Breast epithelium (tissue), 4 donors: Measurements from ENCODE around the gene SYCP2L. TPM values are rescaled to one million over a fixed set of nuclear protein-coding genes. Genes with fewer than 3 reads are reported as not detected.

Experiments used
- DNase-seq, 2 donors: peaks; one replicate each; pipeline ENCODE4 v3.0.0-alpha.2; 2019; ENCODE audit warnings: low spot score in 2 of 2
- H3K27ac ChIP-seq, 2 donors: fragments of 200-600 bp; sonication (generic) in 1 of 2; one replicate each; pipeline ENCODE4 v1.5.1; 2016 to 2019; ENCODE audit warnings: mild to moderate bottlenecking in 1 of 2
- H3K27me3 ChIP-seq, 2 donors: fragments of 200-600 bp; sonication (generic) in 1 of 2; one replicate each; pipeline versions ENCODE4 v1.5.1 to v1.6.0; 2017 to 2019; ENCODE audit warnings: control low read depth in 1 of 2, mild to moderate bottlenecking in 1 of 2
- H3K36me3 ChIP-seq: fragments of 200-600 bp; one replicate; pipeline ENCODE4 v1.5.1; 2019
- H3K4me1 ChIP-seq, 2 donors: fragments of 200-600 bp; sonication (generic); one replicate each; pipeline ENCODE4 v1.5.1; 2016 to 2019; ENCODE audit warnings: control low read depth in 1 of 2
- H3K4me3 ChIP-seq, 3 donors: fragments of 200-600 bp; sonication (generic); 1 replicate in 2 of 3; 2 replicates in 1 of 3; pipeline ENCODE4 v1.5.1; 2016 to 2019; ENCODE audit warnings: mild to moderate bottlenecking in 3 of 3, moderate library complexity in 2 of 3
- H3K9me3 ChIP-seq, 2 donors: fragments of 200-600 bp; sonication (generic) in 1 of 2; one replicate each; pipeline ENCODE4 v1.5.1; 2016 to 2019; ENCODE audit warnings: control low read depth in 1 of 2
- POLR2A ChIP-seq: fragments of 450-650 bp; IDR thresholded peaks from one replicate; pipeline ENCODE4 v1.6.1; 2016; ENCODE audit warnings: antibody characterized with exemption, mild to moderate bottlenecking, moderate library complexity
- POLR2AphosphoS5 ChIP-seq, 3 donors: sonication (generic); formaldehyde crosslinking; IDR thresholded peaks; one replicate each; pipeline ENCODE4 v1.6.1; 2017; ENCODE audit warnings: antibody characterized with exemption in 3 of 3
- intact Hi-C: fragments of 100-400 bp; cut with DNase I; formaldehyde crosslinking; loops from one replicate; pipeline ENCODE4 v1.15.1; 2023; ENCODE audit warnings: low total_unique reads
- total RNA-seq, 3 donors: library from RNA; depleted of rRNA; stranded (reverse); fragments of >200 nt; gene quantifications; one replicate each; pipeline ENCODE4 v1.1.0, GENCODE V29; 2016
- TF ChIP-seq, protein P1 (sequence below), 3 donors: fragments of 450-650 bp; IDR thresholded peaks; one replicate each; pipeline ENCODE4 v1.5.1; 2016 to 2017; ENCODE audit warnings: antibody characterized with exemption in 3 of 3, mild to moderate bottlenecking in 3 of 3, moderate library complexity in 3 of 3

Gene SYCP2L
- total RNA-seq, 3 donors from 2014 or later: 1.8 to 2.2 (median 2.0) TPM

DNA sequence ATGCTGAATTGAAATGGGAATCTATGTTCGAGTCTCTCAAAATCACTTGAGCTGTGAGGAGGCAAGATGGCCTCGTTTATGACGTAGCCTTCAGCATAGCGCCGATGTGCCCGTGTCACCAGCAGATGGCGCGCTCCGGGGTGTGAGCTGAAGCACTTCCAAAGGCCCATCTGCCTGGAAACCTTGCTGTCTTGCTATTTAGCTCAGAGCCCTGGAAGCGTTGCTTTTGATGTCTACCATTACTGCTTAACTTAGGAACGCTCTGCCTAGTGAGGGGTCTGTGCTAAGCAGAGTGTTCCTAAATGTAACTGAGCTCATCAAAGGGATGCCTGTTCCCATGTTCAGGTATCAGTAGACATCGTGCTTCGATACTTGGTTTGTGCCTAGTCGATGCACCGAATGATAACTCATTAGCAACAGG, 67.7 kb downstream of the SYCP2L start:
- TF ChIP-seq POLR2AphosphoS5 (IDR thresholded peaks at IDR 0.05): no peak
- TF ChIP-seq, protein P1, sequence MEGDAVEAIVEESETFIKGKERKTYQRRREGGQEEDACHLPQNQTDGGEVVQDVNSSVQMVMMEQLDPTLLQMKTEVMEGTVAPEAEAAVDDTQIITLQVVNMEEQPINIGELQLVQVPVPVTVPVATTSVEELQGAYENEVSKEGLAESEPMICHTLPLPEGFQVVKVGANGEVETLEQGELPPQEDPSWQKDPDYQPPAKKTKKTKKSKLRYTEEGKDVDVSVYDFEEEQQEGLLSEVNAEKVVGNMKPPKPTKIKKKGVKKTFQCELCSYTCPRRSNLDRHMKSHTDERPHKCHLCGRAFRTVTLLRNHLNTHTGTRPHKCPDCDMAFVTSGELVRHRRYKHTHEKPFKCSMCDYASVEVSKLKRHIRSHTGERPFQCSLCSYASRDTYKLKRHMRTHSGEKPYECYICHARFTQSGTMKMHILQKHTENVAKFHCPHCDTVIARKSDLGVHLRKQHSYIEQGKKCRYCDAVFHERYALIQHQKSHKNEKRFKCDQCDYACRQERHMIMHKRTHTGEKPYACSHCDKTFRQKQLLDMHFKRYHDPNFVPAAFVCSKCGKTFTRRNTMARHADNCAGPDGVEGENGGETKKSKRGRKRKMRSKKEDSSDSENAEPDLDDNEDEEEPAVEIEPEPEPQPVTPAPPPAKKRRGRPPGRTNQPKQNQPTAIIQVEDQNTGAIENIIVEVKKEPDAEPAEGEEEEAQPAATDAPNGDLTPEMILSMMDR (IDR thresholded peaks at IDR 0.05): peak in 2 of 3 donors; percentile 39 to 45
- peak in 1 of 2 donors; percentile 75 for DNase-seq
- no peak overlapping the region for H3K4me3 ChIP-seq
- intact Hi-C loops: no loop called here
- H3K9me3 ChIP-seq: no peaks in the 10 kb centered on the region
- H3K27me3 ChIP-seq: no peaks in the 10 kb centered on the region
- H3K4me1 ChIP-seq: no peaks in the 10 kb centered on the region
- H3K27ac ChIP-seq: no peak overlapping the region
- H3K36me3 ChIP-seq: no peaks in the 10 kb centered on the region

GRCh38 chr6:10956776-10957175, 69.9 kb downstream of the SYCP2L start:
- H3K27ac ChIP-seq: no peak overlapping the region
- intact Hi-C loops: no loop called here
- no peaks in the 10 kb centered on the region for H3K9me3 ChIP-seq
- no peak for DNase-seq
- no peaks in the 10 kb centered on the region for H3K36me3 ChIP-seq
- no peak overlapping the region for H3K4me3 ChIP-seq
- no peaks in the 10 kb centered on the region for H3K27me3 ChIP-seq
- TF ChIP-seq POLR2AphosphoS5 (IDR thresholded peaks at IDR 0.05) (no peak), POLR2A (no peak)
- TF ChIP-seq, protein P1 (IDR thresholded peaks at IDR 0.05): no peak
- H3K4me1 ChIP-seq: no peaks in the 10 kb centered on the region

DNA sequence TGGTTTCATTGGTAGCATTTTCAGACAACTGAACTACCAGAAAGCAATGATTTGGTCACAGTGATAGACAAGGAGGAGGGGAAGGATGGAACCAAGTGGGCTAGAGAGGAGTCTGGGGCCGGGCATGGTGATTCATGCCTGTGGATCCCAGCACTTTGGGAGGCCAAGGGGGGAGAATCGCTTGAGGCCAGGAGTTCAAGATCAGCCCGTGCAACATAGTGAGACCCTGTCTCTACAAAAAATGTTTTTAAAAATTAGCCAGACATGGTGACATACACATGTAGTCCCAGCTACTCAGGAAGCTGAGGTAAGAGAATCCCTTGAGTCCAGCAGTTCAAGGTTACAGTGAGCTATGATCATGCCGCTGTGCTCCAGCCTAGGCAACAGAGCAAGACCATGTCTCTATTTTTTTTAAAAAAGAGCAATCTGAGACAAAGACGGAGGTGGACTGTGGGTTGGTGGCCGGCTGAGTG, 70.6 kb downstream of the SYCP2L start:
- no peak for DNase-seq
- H3K4me1 ChIP-seq: no peaks in the 10 kb centered on the region
- no peak overlapping the region for H3K27ac ChIP-seq
- no peaks in the 10 kb centered on the region for H3K36me3 ChIP-seq
- no peaks in the 10 kb centered on the region for H3K27me3 ChIP-seq
- intact Hi-C loops: no loop called here
- TF ChIP-seq POLR2A (no peak), POLR2AphosphoS5 (IDR thresholded peaks at IDR 0.05) (no peak)
- TF ChIP-seq, protein P1 (IDR thresholded peaks at IDR 0.05): no peak
- H3K9me3 ChIP-seq: no peaks in the 10 kb centered on the region
- H3K4me3 ChIP-seq: no peak overlapping the region

DNA sequence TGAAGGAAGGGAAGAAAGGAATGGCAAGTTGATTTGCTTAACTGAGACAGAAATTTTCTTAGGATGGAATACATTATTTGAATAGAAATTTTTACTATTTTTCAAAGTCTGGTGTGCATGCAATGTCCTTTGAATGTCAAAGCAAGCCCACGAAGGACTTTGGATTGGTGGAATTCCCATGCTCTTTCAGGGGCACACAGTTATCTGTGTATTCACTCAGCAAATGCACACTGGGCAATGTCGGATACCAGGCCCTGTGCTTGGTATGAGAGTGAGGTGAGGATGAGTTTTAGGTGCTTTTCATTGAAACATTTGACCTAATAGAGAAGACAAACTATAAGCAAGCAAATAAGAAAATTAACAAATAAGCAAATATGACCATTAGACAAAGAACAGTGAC, 73.3 kb downstream of the SYCP2L start:
- no peak overlapping the region for H3K27ac ChIP-seq
- no peaks in the 10 kb centered on the region for H3K9me3 ChIP-seq
- no peaks in the 10 kb centered on the region for H3K27me3 ChIP-seq
- no peak for TF ChIP-seq POLR2AphosphoS5 (IDR thresholded peaks at IDR 0.05)
- TF ChIP-seq, protein P1 (IDR thresholded peaks at IDR 0.05): no peak
- no peak for TF ChIP-seq POLR2A
- no peaks in the 10 kb centered on the region for H3K36me3 ChIP-seq
- intact Hi-C loops: no loop called here
- DNase-seq: no peak
- H3K4me3 ChIP-seq: no peak overlapping the region
- H3K4me1 ChIP-seq: no peaks in the 10 kb centered on the region

GRCh38 chr6:10961837-10962236, 75.0 kb downstream of the SYCP2L start:
- intact Hi-C loops: no loop called here

More at GRCh38 chr6:10961837-10962236, 75.0 kb downstream of the SYCP2L start:
- H3K27me3 ChIP-seq: no peaks in the 10 kb centered on the region
- peaks cover 0 to 10% of the 10 kb centered on the region in 2 donors for H3K9me3 ChIP-seq
- TF ChIP-seq POLR2A: no peak
- no peak for TF ChIP-seq POLR2AphosphoS5 (IDR thresholded peaks at IDR 0.05)
- TF ChIP-seq, protein P1 (IDR thresholded peaks at IDR 0.05): no peak
- no peaks in the 10 kb centered on the region for H3K4me1 ChIP-seq
- H3K4me3 ChIP-seq: no peak overlapping the region
- no peak for DNase-seq
- no peaks in the 10 kb centered on the region for H3K36me3 ChIP-seq
- no peak overlapping the region for H3K27ac ChIP-seq
